ENCODE results near the gene CYB5D1.

The CYB5D1 gene

DNA sequence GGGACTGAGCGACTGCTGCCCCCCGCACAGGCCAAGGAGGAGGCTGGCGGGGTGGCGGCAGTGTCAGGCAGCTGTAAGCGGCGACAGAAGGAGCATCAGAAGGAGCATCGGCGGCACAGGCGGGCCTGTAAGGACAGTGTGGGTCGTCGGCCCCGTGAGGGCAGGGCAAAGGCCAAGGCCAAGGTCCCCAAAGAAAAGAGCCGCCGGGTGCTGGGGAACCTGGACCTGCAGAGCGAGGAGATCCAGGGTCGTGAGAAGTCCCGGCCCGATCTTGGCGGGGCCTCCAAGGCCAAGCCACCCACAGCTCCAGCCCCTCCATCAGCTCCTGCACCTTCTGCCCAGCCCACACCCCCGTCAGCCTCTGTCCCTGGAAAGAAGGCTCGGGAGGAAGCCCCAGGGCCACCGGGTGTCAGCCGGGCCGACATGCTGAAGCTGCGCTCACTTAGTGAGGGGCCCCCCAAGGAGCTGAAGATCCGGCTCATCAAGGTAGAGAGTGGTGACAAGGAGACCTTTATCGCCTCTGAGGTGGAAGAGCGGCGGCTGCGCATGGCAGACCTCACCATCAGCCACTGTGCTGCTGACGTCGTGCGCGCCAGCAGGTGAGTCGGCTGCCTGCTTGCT is 8.6 kb upstream of the CYB5D1 start:
- Histone ChIP-seq H3K4me1 (ENCODE audit: control insufficient read depth, insufficient read depth, low read depth, low read length) (peaks cover 19% of the 10 kb centered on the region), H3K4me3 (ENCODE audit: insufficient read depth in 1 of 2, low read depth in 1 of 2, low read length in 2 of 2) (no peak overlapping the region), H4K91ac (ENCODE audit: low read length) (peak overlapping the region; percentile 28), H3K27ac (ENCODE audit: low read length, poor library complexity, severe bottlenecking) (no peak overlapping the region), H3K14ac (ENCODE audit: low read length in 2 of 2) (no peak overlapping the region), H2BK15ac (ENCODE audit: low read depth, poor library complexity, severe bottlenecking) (no peak overlapping the region), H3K18ac (ENCODE audit: low read depth in 1 of 2, low read length in 2 of 2) (no peak overlapping the region), H2BK12ac (ENCODE audit: low read length in 2 of 2) (no peak overlapping the region), H2BK120ac (ENCODE audit: low read depth, low read length) (no peak overlapping the region), H3K36me3 (ENCODE audit: control insufficient read depth in 1 of 2, insufficient read depth in 2 of 2, low read depth in 1 of 2, low read length in 2 of 2) (peaks cover 56 to 87% of the 10 kb centered on the region in 2 experiments), H3K9ac (ENCODE audit: low read length) (no peak overlapping the region), H3K9me3 (ENCODE audit: control insufficient read depth, low read length) (no peaks in the 10 kb centered on the region), H4K8ac (ENCODE audit: low read length) (no peak overlapping the region), H3K4ac (ENCODE audit: low read depth in 1 of 2, low read length in 2 of 2) (no peak overlapping the region), H3K4me2 (ENCODE audit: low read length, poor library complexity, severe bottlenecking) (no peak overlapping the region), H3K27me3 (ENCODE audit: control insufficient read depth in 1 of 2, insufficient read depth in 1 of 2, low read length in 2 of 2) (no peaks in the 10 kb centered on the region), H2AK5ac (ENCODE audit: low read length, severe bottlenecking) (no peak overlapping the region), H3K79me1 (replicated peaks; ENCODE audit: low read length, poor library complexity, severe bottlenecking) (peaks cover 46% of the 10 kb centered on the region), H2AFZ (ENCODE audit: low read depth, low read length) (no peak overlapping the region), H3K23ac (ENCODE audit: low read length in 2 of 2) (no peak overlapping the region), H2BK5ac (ENCODE audit: low read depth, low read length, poor library complexity, severe bottlenecking) (no peak overlapping the region)
- 92% methylated on average over 33 of the region's 35 CpGs for WGBS
- no peak for DNase-seq

GRCh38 chr17:7849751-7850504 is 7.9 kb upstream of the CYB5D1 start:
- H2AFZ ChIP-seq (ENCODE audit: low read depth, low read length) = no peak overlapping the region
- no peak overlapping the region for H3K23ac ChIP-seq (ENCODE audit: low read length in 2 of 2)
- H4K8ac ChIP-seq (ENCODE audit: low read length) = no peak overlapping the region
- H3K27me3 ChIP-seq (ENCODE audit: control insufficient read depth in 1 of 2, insufficient read depth in 1 of 2, low read length in 2 of 2) = no peaks in the 10 kb centered on the region
- H3K14ac ChIP-seq (ENCODE audit: low read length in 2 of 2) = no peak overlapping the region
- 95% methylated on average over 12 of the region's 12 CpGs for WGBS
- H3K18ac ChIP-seq (ENCODE audit: low read depth in 1 of 2, low read length in 2 of 2) = no peak overlapping the region
- DNase-seq = no peak
- peaks cover 56 to 86% of the 10 kb centered on the region in 2 experiments for H3K36me3 ChIP-seq (ENCODE audit: control insufficient read depth in 1 of 2, insufficient read depth in 2 of 2, low read depth in 1 of 2, low read length in 2 of 2)
- H2AK5ac ChIP-seq (ENCODE audit: low read length, severe bottlenecking) = no peak overlapping the region
- no peak overlapping the region for H3K4me2 ChIP-seq (ENCODE audit: low read length, poor library complexity, severe bottlenecking)
- H3K4me1 ChIP-seq (ENCODE audit: control insufficient read depth, insufficient read depth, low read depth, low read length) = peaks cover 24% of the 10 kb centered on the region
- H4K91ac ChIP-seq (ENCODE audit: low read length) = no peak overlapping the region
- H3K79me1 ChIP-seq (replicated peaks; ENCODE audit: low read length, poor library complexity, severe bottlenecking) = peaks cover 46% of the 10 kb centered on the region
- H3K9ac ChIP-seq (ENCODE audit: low read length) = no peak overlapping the region
- no peaks in the 10 kb centered on the region for H3K9me3 ChIP-seq (ENCODE audit: control insufficient read depth, low read length)
- no peak overlapping the region for H2BK5ac ChIP-seq (ENCODE audit: low read depth, low read length, poor library complexity, severe bottlenecking)
- H3K27ac ChIP-seq (ENCODE audit: low read length, poor library complexity, severe bottlenecking) = no peak overlapping the region
- H2BK120ac ChIP-seq (ENCODE audit: low read depth, low read length) = no peak overlapping the region
- no peak overlapping the region for H3K4ac ChIP-seq (ENCODE audit: low read depth in 1 of 2, low read length in 2 of 2)
- H3K4me3 ChIP-seq (ENCODE audit: insufficient read depth in 1 of 2, low read depth in 1 of 2, low read length in 2 of 2) = no peak overlapping the region
- no peak overlapping the region for H2BK15ac ChIP-seq (ENCODE audit: low read depth, poor library complexity, severe bottlenecking)
- H2BK12ac ChIP-seq (ENCODE audit: low read length in 2 of 2) = no peak overlapping the region

DNA sequence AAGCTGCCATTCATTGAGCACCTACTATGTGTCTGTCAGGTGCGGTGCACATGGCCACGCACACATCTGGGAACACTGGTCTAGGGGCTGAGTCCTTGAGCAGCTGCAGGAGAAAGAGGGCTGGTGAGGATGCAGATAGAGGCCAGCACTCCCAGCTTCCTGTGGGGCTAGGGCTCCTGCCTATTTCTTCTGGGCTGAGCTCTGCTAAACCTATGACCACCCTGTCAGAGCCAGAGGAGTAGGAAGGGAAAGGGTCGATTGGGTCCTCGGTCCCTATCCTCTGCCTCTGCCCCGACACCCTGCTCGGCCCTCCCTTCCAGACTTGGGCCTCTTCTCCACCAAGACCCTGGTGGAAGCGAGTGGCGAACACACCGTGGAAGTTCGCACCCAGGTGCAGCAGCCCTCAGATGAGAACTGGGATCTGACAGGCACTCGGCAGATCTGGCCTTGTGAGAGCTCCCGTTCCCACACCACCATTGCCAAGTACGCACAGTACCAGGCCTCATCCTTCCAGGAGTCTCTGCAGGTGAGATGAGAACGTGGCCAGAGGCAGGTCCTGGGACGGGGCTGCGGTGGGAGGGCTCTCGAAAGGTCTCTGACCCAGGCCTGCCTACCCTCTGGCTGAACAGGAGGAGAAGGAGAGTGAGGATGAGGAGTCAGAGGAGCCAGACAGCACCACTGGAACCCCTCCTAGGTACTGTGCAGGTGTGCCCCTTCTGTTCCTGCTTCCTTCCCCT is 6.9 kb upstream of the CYB5D1 start:
- no peak for DNase-seq
- H2AFZ ChIP-seq (ENCODE audit: low read depth, low read length) = no peak overlapping the region
- H3K36me3 ChIP-seq (ENCODE audit: control insufficient read depth in 1 of 2, insufficient read depth in 2 of 2, low read depth in 1 of 2, low read length in 2 of 2) = peaks cover 53 to 83% of the 10 kb centered on the region in 2 experiments
- H2AK5ac ChIP-seq (ENCODE audit: low read length, severe bottlenecking) = no peak overlapping the region
- peaks cover 47% of the 10 kb centered on the region for H3K79me1 ChIP-seq (replicated peaks; ENCODE audit: low read length, poor library complexity, severe bottlenecking)
- no peaks in the 10 kb centered on the region for H3K27me3 ChIP-seq (ENCODE audit: control insufficient read depth in 1 of 2, insufficient read depth in 1 of 2, low read length in 2 of 2)
- no peak overlapping the region for H3K23ac ChIP-seq (ENCODE audit: low read length in 2 of 2)
- no peaks in the 10 kb centered on the region for H3K9me3 ChIP-seq (ENCODE audit: control insufficient read depth, low read length)
- no peak overlapping the region for H4K8ac ChIP-seq (ENCODE audit: low read length)
- 91% methylated on average over 15 of the region's 17 CpGs for WGBS
- no peak overlapping the region for H2BK5ac ChIP-seq (ENCODE audit: low read depth, low read length, poor library complexity, severe bottlenecking)
- no peak overlapping the region for H2BK120ac ChIP-seq (ENCODE audit: low read depth, low read length)
- no peak overlapping the region for H3K18ac ChIP-seq (ENCODE audit: low read depth in 1 of 2, low read length in 2 of 2)
- no peak overlapping the region for H2BK12ac ChIP-seq (ENCODE audit: low read length in 2 of 2)
- H3K4me3 ChIP-seq (ENCODE audit: insufficient read depth in 1 of 2, low read depth in 1 of 2, low read length in 2 of 2) = no peak overlapping the region
- H3K9ac ChIP-seq (ENCODE audit: low read length) = no peak overlapping the region
- H4K91ac ChIP-seq (ENCODE audit: low read length) = no peak overlapping the region
- no peak overlapping the region for H3K27ac ChIP-seq (ENCODE audit: low read length, poor library complexity, severe bottlenecking)
- no peak overlapping the region for H3K4me2 ChIP-seq (ENCODE audit: low read length, poor library complexity, severe bottlenecking)
- H3K4ac ChIP-seq (ENCODE audit: low read depth in 1 of 2, low read length in 2 of 2) = no peak overlapping the region
- no peak overlapping the region for H3K14ac ChIP-seq (ENCODE audit: low read length in 2 of 2)
- peaks cover 26% of the 10 kb centered on the region for H3K4me1 ChIP-seq (ENCODE audit: control insufficient read depth, insufficient read depth, low read depth, low read length)
- no peak overlapping the region for H2BK15ac ChIP-seq (ENCODE audit: low read depth, poor library complexity, severe bottlenecking)
